ENCODE results near the gene ZNF569.

DNA sequence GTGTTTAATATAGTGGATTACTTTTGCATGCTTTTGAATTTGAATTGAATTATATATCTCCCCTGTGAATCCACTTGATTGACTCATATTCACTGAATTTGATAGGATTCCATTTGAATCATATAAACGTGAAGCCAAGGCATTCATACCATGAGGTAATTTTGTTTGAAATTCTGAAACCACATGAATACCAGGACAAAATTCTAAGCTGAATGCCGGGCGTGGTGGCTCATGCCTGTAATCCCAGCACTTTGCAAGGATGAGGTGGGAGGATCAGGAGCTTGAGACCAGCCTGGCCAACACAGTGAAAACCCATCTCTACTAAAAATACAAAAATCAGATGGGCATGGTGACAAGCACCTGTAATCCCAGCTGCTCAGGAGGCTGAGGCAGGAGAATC lies 43.9 kb upstream of the ZNF569 start:
- TF ChIP-seq, protein P1, sequence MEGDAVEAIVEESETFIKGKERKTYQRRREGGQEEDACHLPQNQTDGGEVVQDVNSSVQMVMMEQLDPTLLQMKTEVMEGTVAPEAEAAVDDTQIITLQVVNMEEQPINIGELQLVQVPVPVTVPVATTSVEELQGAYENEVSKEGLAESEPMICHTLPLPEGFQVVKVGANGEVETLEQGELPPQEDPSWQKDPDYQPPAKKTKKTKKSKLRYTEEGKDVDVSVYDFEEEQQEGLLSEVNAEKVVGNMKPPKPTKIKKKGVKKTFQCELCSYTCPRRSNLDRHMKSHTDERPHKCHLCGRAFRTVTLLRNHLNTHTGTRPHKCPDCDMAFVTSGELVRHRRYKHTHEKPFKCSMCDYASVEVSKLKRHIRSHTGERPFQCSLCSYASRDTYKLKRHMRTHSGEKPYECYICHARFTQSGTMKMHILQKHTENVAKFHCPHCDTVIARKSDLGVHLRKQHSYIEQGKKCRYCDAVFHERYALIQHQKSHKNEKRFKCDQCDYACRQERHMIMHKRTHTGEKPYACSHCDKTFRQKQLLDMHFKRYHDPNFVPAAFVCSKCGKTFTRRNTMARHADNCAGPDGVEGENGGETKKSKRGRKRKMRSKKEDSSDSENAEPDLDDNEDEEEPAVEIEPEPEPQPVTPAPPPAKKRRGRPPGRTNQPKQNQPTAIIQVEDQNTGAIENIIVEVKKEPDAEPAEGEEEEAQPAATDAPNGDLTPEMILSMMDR (IDR thresholded peaks at IDR 0.05), result no peak
- no peak for TF ChIP-seq POLR2AphosphoS5 (IDR thresholded peaks at IDR 0.05; ENCODE audit: insufficient read depth in 1 of 2, low read depth in 1 of 2)
